Spleen (tissue), 7 donors: ENCODE results near the gene KREMEN1.

ENCODE experiments used
- CTCF ChIP-seq, 11 experiments: fragments of 200-600 bp in 7 of 11; fragments of 450-650 bp in 4 of 11; sonication (generic) in 4 of 11; IDR thresholded peaks in 8 of 11; conservative IDR thresholded peaks in 3 of 11; 1 replicate in 7 of 11; 2 replicates in 4 of 11; pipeline versions ENCODE4 v1.4.0 to v1.8.0; 2016 to 2021; ENCODE audit warnings: antibody characterized with exemption in 11 of 11, inconsistent platforms in 4 of 11, mild to moderate bottlenecking in 1 of 11
- POLR2A ChIP-seq, 3 donors: fragments of 450-650 bp; IDR thresholded peaks; one replicate each; pipeline ENCODE4 v1.5.1; 2017; ENCODE audit warnings: antibody characterized with exemption in 3 of 3, mild to moderate bottlenecking in 1 of 3
- POLR2AphosphoS5 ChIP-seq, 3 donors: sonication (generic); formaldehyde crosslinking; IDR thresholded peaks; one replicate each; pipeline ENCODE4 v1.5.1; 2017; ENCODE audit warnings: antibody characterized with exemption in 3 of 3
- donor health status: DM: no; HTN: no; CAD: no; lungs with moderate emphysema.
- donor health status: DM: no; HTN: no; CAD: no.
- donor health status: DM: no; HTN: no; CAD: no.

GRCh38 chr22:29211066-29211465 is 138.2 kb downstream of the KREMEN1 start:
- TF ChIP-seq POLR2A (IDR thresholded peaks at IDR 0.05) (no peak), CTCF (IDR thresholded peaks at IDR 0.05 in 8 of 11, conservative IDR thresholded peaks at IDR 0.05 in 3 of 11) (no peak), POLR2AphosphoS5 (IDR thresholded peaks at IDR 0.05) (no peak)
